ENCODE data around the gene ZAP70. TPM values are rescaled to one million over a fixed set of nuclear protein-coding genes. Genes with fewer than 3 reads are reported as not detected.

ZAP70 gene
- total RNA-seq, 1 donor from 2014 or later: 0.37 TPM

DNA sequence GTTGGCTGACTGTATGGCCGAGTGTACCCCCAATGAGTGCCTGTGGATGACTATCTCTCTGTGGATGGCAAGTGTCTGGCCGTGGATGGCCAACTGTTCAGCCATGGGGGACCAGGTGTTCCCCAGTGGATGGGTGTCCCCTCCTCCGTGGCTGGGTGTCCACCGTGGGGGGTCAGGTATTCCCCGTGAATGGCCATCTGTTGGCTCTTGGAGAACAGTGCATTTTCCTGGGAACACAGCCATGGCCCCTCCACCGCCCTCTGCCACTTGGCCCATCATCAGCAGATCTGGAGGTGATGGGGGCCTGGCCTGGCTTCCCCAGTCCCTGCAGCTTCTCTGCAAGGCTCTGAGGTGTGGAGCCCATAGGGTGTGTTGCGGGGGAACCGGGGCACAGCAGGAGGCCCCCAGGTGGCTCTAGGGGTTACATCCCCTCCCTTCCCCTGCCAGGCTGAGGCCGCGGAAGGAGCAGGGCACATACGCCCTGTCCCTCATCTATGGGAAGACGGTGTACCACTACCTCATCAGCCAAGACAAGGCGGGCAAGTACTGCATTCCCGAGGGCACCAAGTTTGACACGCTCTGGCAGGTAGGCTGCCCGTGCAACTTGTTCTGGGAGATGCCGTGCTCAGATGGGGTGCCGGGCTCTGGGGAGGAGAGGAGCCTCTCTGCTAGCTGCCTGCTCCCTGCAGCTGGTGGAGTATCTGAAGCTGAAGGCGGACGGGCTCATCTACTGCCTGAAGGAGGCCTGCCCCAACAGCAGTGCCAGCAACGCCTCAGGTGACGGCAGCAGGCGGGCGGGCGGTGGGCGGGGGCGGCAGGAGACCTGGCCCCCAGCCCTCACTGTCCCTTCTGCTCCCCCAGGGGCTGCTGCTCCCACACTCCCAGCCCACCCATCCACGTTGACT, 19.3 kb downstream of the ZAP70 start:
- Mint-ChIP-seq H3K36me3 (ENCODE audit: low read depth) (peaks cover 2% of the 10 kb centered on the region), H3K4me1 (ENCODE audit: low read depth) (peaks cover 5% of the 10 kb centered on the region), H3K4me3 (ENCODE audit: unreplicated experiment) (no peak overlapping the region), H3K27me3 (ENCODE audit: low read depth) (no peaks in the 10 kb centered on the region), H3K9me3 (ENCODE audit: low read depth) (peaks cover 4% of the 10 kb centered on the region), H3K27ac (ENCODE audit: unreplicated experiment) (no peak overlapping the region)
- TF ChIP-seq, protein P1, sequence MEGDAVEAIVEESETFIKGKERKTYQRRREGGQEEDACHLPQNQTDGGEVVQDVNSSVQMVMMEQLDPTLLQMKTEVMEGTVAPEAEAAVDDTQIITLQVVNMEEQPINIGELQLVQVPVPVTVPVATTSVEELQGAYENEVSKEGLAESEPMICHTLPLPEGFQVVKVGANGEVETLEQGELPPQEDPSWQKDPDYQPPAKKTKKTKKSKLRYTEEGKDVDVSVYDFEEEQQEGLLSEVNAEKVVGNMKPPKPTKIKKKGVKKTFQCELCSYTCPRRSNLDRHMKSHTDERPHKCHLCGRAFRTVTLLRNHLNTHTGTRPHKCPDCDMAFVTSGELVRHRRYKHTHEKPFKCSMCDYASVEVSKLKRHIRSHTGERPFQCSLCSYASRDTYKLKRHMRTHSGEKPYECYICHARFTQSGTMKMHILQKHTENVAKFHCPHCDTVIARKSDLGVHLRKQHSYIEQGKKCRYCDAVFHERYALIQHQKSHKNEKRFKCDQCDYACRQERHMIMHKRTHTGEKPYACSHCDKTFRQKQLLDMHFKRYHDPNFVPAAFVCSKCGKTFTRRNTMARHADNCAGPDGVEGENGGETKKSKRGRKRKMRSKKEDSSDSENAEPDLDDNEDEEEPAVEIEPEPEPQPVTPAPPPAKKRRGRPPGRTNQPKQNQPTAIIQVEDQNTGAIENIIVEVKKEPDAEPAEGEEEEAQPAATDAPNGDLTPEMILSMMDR (IDR thresholded peaks at IDR 0.05): no peak
- no peak for DNase-seq (ENCODE audit: low spot score)

GRCh38 chr2:97733341-97734035, 20.1 kb downstream of the ZAP70 start:
- TF ChIP-seq, protein P1 (IDR thresholded peaks at IDR 0.05): no peak
- Mint-ChIP-seq H3K9me3 (ENCODE audit: low read depth) (peaks cover 4% of the 10 kb centered on the region), H3K27me3 (ENCODE audit: low read depth) (no peaks in the 10 kb centered on the region), H3K36me3 (ENCODE audit: low read depth) (peaks cover 3% of the 10 kb centered on the region), H3K4me1 (ENCODE audit: low read depth) (no peaks in the 10 kb centered on the region), H3K4me3 (ENCODE audit: unreplicated experiment) (no peak overlapping the region), H3K27ac (ENCODE audit: unreplicated experiment) (no peak overlapping the region)
- DNase-seq (ENCODE audit: low spot score): no peak

DNA sequence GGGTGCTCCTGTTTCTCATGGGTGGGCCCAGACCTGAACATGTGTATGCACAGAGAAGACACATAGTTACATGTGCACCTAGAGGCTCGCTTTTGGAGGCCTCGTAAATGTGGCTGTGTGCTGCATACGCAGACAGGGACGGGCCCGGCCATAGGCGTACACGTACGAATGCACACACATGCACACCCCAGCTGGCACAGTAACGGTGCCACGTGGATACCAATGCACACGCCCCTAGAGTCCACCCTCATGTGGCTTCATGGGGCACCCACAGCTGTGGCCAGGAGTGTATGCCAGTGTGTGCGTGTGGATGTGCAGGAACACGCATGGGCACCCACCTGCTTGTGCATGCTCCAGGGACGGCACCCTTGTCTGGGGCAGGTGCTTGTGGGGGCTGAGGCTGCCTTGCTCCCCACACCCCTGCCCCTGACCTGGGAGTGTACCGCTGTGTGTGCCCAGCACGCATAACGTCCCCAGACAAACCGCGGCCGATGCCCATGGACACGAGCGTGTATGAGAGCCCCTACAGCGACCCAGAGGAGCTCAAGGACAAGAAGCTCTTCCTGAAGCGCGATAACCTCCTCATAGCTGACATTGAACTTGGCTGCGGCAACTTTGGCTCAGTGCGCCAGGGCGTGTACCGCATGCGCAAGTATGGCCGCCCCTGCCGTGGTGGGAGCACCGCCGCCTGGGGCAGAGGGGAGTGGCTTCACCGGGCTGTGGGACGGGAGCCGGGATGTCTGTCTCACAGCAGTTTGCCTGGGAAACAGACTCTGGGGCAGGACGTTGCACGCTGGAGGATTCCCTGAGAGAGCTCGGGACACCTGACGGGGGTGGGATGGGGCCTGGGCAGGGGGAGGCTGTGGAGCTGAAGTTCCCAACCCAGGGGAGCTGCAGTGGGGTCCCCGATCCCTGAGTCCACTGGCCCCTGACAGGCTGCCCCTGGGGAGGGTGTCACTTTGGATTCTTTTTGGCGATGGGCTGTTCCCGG, 21.0 kb downstream of the ZAP70 start:
- TF ChIP-seq, protein P1 (IDR thresholded peaks at IDR 0.05): no peak
- no peaks in the 10 kb centered on the region for H3K27me3 Mint-ChIP-seq (ENCODE audit: low read depth)
- H3K4me3 Mint-ChIP-seq (ENCODE audit: unreplicated experiment): no peak overlapping the region
- H3K9me3 Mint-ChIP-seq (ENCODE audit: low read depth): peaks cover 4% of the 10 kb centered on the region
- no peak for DNase-seq (ENCODE audit: low spot score)
- H3K36me3 Mint-ChIP-seq (ENCODE audit: low read depth): peaks cover 3% of the 10 kb centered on the region
- H3K27ac Mint-ChIP-seq (ENCODE audit: unreplicated experiment): no peak overlapping the region
- H3K4me1 Mint-ChIP-seq (ENCODE audit: low read depth): no peaks in the 10 kb centered on the region

DNA sequence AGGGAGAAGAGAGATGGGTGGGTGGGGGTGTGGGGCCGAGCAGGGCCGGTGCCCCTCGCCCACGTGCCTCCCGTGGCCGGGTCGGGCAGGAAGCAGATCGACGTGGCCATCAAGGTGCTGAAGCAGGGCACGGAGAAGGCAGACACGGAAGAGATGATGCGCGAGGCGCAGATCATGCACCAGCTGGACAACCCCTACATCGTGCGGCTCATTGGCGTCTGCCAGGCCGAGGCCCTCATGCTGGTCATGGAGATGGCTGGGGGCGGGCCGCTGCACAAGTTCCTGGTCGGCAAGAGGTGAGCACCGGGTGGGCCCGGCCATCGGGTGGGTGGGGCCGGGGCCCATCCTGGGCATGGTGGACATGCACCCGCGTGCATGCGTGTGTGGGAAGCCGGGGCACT, 21.8 kb downstream of the ZAP70 start:
- H3K27me3 Mint-ChIP-seq (ENCODE audit: low read depth): no peaks in the 10 kb centered on the region
- peaks cover 3% of the 10 kb centered on the region for H3K36me3 Mint-ChIP-seq (ENCODE audit: low read depth)
- TF ChIP-seq, protein P1 (IDR thresholded peaks at IDR 0.05): no peak
- H3K27ac Mint-ChIP-seq (ENCODE audit: unreplicated experiment): no peak overlapping the region
- H3K9me3 Mint-ChIP-seq (ENCODE audit: low read depth): peaks cover 3% of the 10 kb centered on the region
- no peak for DNase-seq (ENCODE audit: low spot score)
- H3K4me1 Mint-ChIP-seq (ENCODE audit: low read depth): no peaks in the 10 kb centered on the region
- H3K4me3 Mint-ChIP-seq (ENCODE audit: unreplicated experiment): no peak overlapping the region
